Neuron (in vitro differentiated cells): ENCODE results near the gene VIPR2.
"Not testable (repeated sequence)": the region's sequence is repeated elsewhere in the genome, so short reads cannot be mapped to it uniquely, and the experiment has no call there.

Source experiments
- H2AFZ ChIP-seq: one replicate; pipeline ENCODE4 v1.6.1; 2013; ENCODE audit warnings: low read depth, mild to moderate bottlenecking, inconsistent platforms, low read length, moderate library complexity
- H3K27me3 ChIP-seq: one replicate; pipeline ENCODE4 v1.6.1; 2013; ENCODE audit warnings: low read length; ENCODE audit not compliant: insufficient read depth
- H3K36me3 ChIP-seq: one replicate; pipeline ENCODE4 v1.6.1; 2013; ENCODE audit warnings: low read length; ENCODE audit not compliant: insufficient read depth
- H3K4me1 ChIP-seq: one replicate; pipeline ENCODE4 v1.6.1; 2013; ENCODE audit warnings: low read length; ENCODE audit not compliant: insufficient read depth
- H3K4me3 ChIP-seq: 2 replicates; pipeline ENCODE4 v1.5.1; 2013; ENCODE audit warnings: mild to moderate bottlenecking, low read length, moderate library complexity
- H3K9me3 ChIP-seq: one replicate; pipeline ENCODE4 v1.6.1; 2013; ENCODE audit warnings: low read length

Gene VIPR2

DNA sequence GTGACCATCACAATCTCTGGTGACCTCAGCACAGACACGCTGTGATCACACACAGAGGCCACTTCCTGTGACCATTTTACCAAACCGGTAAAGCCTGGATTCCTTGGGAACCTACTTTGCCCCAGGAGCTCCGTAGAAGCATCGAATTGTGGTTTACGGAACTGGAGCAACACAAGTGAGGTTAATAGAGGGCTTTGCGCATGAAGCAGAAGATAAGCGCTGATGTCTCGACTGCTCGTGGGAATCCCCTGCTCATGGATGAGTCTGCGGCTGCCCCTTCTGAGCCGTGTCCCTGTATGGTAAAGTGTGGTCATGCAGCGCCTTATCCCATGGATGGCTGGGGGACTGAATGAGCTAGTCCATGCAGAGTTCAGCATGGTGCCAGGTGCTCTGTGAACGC, 53.6 kb downstream of the VIPR2 start:
- H3K27me3 ChIP-seq = peaks cover 5% of the 10 kb centered on the region
- no peaks in the 10 kb centered on the region for H3K4me1 ChIP-seq
- no peak overlapping the region for H2AFZ ChIP-seq
- no peak overlapping the region for H3K4me3 ChIP-seq
- H3K9me3 ChIP-seq = no peaks in the 10 kb centered on the region
- H3K36me3 ChIP-seq = no peaks in the 10 kb centered on the region

DNA sequence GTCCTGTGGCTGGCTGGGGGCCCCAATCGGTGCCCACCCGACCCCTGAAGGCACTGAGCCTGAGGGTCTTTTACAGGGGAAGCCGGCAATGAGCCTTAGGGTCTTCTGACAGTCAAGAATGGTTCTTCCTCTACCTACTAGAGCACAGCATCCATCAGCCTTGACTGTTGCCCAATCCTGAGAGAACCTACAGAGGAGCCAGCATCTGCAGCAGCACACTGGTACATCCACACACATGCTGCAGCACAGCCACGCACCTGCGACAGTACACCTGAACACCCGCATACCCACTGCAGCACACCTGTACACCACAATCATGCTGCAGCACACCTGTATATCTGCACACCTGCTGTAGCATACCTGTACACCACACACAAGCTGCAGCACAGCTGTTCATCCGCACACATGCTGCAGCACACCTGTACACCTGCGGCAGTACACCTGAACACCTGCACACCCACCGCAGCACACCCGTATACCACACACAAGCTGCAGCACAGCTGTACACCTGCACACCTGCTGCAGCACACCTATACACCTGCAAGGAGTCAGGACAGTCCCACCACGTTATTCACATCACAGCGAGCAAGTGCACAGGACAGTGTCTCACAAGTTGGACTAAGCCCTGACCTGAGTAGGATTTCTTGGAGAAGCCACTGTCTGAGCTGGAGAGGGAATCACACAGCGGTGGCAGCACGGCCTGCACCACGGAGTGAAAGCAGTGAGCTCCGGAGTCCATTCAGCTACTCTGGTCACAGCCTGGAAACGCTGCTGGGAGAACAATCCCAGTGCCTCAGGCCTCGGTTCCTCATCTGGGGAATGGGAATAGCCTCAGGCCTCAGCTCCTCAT, 56.4 kb downstream of the VIPR2 start:
- Histone ChIP-seq H3K4me3 (no peak overlapping the region), H3K27me3 (peaks cover 4% of the 10 kb centered on the region), H2AFZ (no peak overlapping the region), H3K9me3 (no peaks in the 10 kb centered on the region), H3K4me1 (no peaks in the 10 kb centered on the region), H3K36me3 (no peaks in the 10 kb centered on the region)

DNA sequence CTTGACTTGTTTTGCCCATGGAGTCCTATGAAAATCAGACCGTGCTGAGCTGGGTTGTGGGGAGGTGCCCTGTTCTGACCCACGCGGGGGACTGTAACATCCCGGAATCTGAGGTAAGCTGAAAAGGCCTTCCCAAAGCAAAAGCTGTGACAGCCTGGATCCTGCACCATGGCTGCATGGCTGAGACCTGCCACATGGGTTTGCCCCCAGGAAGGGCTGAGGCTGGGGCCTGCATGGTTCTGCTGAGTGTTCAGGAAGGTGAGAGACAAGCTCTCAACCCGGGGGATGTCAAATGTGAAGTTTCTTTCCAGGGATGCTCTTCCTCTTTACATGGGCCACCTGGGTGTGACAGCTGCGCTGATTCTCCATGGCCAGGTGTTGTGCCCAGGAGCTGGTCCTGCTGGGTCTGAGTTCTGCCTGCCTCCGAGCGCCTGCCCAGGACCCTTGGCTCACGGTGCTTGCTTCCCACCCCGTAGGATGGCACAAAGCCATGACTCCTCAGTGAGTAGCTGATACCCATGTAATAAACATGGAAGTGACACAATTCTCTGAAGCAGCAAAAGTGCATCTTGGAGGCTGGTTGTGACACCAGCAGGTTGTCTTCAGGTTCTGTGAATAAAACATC, 58.3 kb downstream of the VIPR2 start:
- Histone ChIP-seq H3K27me3 (peaks cover 4% of the 10 kb centered on the region), H2AFZ (no peak overlapping the region), H3K4me1 (no peaks in the 10 kb centered on the region), H3K4me3 (no peak overlapping the region), H3K36me3 (no peaks in the 10 kb centered on the region), H3K9me3 (no peaks in the 10 kb centered on the region)

DNA sequence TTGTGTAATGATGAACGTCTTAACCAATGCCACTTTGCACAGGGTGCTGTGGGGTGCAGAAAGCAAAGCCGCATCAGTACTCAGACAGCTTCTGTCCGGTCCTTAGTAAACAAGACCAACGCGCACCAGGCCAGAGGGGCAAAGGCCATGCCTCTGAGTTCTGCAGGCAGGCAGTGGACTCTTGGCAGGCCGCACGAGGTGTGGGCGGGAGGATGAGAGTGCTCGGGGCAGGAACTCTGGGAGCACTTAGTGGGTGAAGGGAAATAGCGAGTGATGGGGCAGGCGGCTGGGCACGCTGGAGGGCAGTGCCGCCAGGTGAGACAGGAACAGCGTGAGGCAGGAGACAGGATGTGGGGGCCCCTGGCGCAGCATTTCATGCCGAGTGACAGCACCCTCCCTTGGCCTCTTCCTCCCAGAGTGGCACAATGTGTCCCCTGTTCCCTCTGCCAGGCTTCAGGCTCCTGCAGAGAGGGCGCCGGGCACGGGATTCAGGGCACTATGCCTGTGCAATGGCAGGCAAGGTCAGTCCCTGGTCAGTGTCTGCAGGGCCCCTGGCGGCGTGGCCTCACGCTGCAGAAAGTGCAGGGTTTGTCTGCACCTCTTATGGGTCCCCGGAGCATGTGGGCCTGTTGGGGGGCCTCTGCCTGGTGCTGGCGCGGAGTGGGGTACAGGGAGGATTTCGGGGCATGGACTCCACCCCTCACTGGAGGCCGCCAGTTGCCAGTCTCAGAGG, 60.4 kb downstream of the VIPR2 start:
- no peak overlapping the region for H3K4me3 ChIP-seq
- H3K36me3 ChIP-seq = no peaks in the 10 kb centered on the region
- peaks cover 4% of the 10 kb centered on the region for H3K27me3 ChIP-seq

DNA sequence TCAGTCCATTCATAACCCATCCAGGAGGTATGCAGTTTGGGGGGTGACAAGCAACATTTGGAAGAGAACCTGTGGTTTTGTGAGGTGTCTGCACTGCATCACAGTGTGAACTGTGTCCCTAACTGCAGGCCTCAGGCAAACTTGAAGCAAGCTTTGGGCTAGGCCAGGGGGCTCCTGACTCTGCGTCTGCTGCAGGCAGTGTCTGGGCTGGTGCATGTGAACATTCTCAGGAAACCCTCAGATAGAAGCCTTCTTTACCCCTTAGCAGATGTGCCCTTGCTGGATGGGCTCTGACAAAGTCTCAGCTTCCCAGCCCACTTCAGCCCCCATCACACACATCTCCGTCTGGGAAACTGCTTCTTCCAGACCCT, 61.0 kb downstream of the VIPR2 start:
- H3K27me3 ChIP-seq = peaks cover 4% of the 10 kb centered on the region
- H3K36me3 ChIP-seq = no peaks in the 10 kb centered on the region
- no peak overlapping the region for H3K4me3 ChIP-seq
- no peaks in the 10 kb centered on the region for H3K4me1 ChIP-seq
- H2AFZ ChIP-seq = no peak overlapping the region
- no peaks in the 10 kb centered on the region for H3K9me3 ChIP-seq

More for the DNA sequence above, 60.4 kb downstream of the VIPR2 start:
- Histone ChIP-seq H3K9me3 (no peaks in the 10 kb centered on the region), H2AFZ (no peak overlapping the region), H3K4me1 (no peaks in the 10 kb centered on the region)

DNA sequence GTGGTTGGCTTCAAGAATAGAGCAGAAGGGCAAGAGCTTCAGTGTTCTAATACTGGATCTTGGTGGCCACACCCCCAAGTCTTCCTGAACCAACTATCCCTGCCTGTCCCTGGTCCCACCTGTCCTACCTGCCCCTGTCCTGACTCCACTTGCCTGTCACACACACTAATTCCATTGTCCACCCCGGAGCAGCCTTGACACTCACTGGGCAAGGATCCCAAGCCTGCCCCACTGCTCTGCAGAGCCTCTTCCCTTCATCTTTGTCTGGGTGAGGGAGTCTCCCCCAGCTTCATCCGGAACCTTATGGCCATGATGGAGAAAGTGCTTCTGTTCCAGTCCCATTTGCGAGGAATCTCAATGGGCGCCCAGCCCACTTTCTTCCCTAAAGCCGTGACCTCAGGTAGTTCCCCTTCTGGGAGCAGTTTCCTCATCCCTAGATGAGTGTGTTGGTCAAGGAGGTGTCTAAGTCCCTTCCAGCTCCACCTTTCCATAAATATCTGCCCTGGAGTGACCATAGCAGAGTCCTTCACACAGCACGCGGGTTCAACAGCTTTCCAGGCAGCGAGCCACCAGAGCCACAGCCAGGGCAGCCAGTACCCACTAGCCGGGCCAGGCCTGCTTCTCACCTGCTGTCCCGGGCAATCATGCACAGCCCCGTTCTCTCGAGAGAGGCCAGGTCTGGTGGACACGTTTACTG, 61.5 kb downstream of the VIPR2 start:
- Histone ChIP-seq H2AFZ (no peak overlapping the region), H3K36me3 (no peaks in the 10 kb centered on the region), H3K4me3 (no peak overlapping the region), H3K27me3 (peaks cover 4% of the 10 kb centered on the region), H3K4me1 (no peaks in the 10 kb centered on the region), H3K9me3 (no peaks in the 10 kb centered on the region)

DNA sequence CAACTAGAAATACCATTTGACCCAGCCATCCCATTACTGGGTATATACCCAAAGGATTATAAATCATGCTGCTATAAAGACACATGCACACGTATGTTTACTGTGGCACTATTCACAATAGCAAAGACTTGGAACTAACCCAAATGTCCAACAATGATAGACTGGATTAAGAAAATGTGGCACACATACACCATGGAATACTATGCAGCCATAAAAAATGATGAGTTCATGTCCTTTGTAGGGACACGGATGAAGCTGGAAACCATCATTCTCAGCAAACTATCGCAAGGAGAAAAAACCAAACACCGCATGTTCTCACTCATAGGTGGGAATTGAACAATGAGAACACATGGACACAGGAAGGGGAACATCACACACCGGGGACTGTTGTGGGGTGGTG, 62.6 kb downstream of the VIPR2 start:
- H3K4me1 ChIP-seq, H3K4me3 ChIP-seq, H3K27me3 ChIP-seq, H3K9me3 ChIP-seq, H3K36me3 ChIP-seq, H2AFZ ChIP-seq: not testable (repeated sequence)

DNA sequence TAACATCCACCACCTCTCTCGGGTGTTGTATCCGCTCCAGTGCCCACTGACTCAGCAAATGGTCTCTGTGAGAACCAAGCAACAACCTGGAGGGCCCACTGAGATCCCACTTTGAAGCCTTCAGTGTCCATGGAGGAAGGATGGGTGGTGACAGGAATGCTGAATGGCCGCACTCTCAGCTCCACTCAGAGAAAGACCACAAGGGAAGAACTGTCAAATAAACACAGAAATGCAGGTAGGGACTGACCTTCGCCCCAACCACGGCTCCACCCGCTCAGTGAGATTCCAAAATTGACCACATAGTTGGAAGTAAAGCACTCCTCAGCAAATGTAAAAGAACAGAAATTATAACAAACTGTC, 65.8 kb downstream of the VIPR2 start:
- H3K36me3 ChIP-seq = no peaks in the 10 kb centered on the region
- no peaks in the 10 kb centered on the region for H3K4me1 ChIP-seq
- H3K9me3 ChIP-seq = no peaks in the 10 kb centered on the region
- no peak overlapping the region for H3K4me3 ChIP-seq
- H2AFZ ChIP-seq = no peak overlapping the region
- H3K27me3 ChIP-seq = no peaks in the 10 kb centered on the region

DNA sequence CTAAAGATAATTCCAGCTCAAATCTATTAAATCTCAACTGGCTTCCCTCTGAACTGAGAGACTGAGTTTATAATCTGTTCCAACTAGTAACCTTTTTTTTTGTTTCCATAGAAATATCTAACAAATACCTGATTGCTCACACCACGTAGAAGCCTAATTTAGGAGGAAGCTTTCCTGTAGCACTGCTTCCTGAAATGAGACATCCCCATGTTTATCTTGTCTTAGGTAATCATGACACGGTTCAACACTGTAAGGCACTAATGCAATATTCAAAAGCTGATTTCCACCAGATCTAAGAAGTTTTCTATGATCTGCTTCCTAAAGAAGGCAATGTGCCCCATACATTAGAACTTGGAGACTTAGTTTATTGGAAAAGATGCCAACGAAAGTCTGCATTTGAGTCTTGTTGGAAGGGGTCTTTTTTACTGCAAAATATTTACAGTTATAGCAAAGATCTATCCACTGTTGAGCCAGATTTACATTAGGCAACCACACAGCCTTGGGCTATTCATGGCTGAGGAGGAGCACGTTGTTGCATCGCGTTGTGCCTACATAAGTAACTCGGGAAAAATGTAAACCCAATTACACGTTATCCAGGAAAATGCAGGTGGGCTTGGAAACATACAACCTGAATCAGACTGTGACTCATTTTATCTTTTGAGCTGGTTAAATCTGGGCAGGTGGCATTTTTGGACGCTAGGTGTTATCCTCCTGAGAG, 66.3 kb downstream of the VIPR2 start:
- Histone ChIP-seq H3K4me1 (no peaks in the 10 kb centered on the region), H3K9me3 (no peaks in the 10 kb centered on the region), H3K36me3 (no peaks in the 10 kb centered on the region), H3K27me3 (no peaks in the 10 kb centered on the region), H2AFZ (no peak overlapping the region), H3K4me3 (no peak overlapping the region)

DNA sequence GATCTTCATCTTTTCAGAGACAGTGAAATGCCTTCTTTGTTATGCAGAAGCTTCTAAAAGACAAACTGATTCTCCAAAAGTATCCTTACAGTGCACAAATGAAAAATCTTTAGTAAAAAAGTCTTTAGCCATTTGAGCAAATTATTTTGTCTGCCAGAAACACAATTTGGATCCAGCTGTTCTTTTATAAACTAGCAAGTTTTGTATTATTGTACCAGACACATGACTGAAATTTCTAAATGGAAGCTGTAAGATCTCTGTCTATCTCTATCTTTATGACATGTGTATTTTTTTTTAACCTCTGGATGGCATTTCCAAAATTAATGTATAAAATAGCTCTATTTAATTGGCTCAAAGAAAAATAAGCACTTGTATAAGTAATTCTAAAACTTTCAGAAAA, 68.3 kb downstream of the VIPR2 start:
- Histone ChIP-seq H3K27me3 (no peaks in the 10 kb centered on the region), H3K9me3 (no peaks in the 10 kb centered on the region), H2AFZ (no peak overlapping the region), H3K4me1 (no peaks in the 10 kb centered on the region), H3K4me3 (no peak overlapping the region), H3K36me3 (no peaks in the 10 kb centered on the region)

DNA sequence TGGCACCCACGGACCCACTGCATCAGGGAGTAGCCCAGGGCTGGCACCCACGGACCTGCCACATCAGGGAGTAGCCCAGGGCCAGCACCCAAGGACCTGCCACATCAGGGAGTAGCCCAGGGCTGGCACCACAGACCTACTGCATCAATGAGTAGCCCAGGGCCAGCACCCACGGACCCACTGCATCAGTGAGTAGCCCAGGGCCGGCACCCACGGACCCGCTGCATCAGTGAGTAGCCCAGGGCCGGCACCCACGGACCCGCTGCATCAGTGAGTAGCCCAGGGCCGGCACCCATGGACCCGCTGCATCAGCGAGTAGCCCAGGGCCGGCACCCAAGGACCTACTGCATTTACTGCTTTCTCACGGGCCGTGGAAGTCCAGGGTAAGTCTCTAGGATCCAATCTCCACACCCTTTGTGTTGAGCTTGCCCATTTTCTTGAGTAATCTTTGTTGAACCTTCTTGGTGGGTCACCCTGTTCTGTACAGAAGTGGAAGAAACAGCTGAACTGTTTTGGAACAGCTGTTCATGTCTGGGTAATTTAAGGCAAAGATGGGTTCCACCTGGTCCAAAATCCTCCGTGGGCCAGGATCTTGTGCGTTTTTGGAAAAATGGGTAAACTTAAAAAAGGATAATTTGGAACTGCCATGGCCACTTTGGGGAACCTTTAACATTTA, 69.0 kb downstream of the VIPR2 start:
- no peak overlapping the region for H3K4me3 ChIP-seq
- H3K9me3 ChIP-seq = no peaks in the 10 kb centered on the region
- no peak overlapping the region for H2AFZ ChIP-seq
- H3K36me3 ChIP-seq = no peaks in the 10 kb centered on the region
- no peaks in the 10 kb centered on the region for H3K27me3 ChIP-seq
- no peaks in the 10 kb centered on the region for H3K4me1 ChIP-seq

DNA sequence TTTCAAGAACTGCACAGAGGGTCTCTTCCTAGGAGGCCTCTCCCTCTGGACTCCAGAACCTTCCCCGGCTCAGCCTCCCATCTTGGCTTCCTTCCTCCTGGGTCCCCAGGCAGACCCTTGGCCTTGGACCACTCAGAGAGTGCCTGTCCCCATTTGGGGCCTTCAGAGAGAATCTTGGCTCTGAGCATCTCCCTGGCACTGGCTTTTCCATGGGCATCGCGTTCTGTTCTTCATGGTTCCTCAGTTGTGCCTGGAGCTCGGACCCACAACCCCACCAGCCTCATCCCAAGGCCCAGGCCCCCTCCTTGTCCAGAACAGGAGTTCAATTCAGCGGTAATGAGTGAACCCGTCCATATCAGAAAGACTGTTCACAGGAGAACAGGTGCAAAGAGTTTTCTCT, 73.4 kb downstream of the VIPR2 start:
- Histone ChIP-seq H3K27me3 (peaks cover 10% of the 10 kb centered on the region), H3K9me3 (no peaks in the 10 kb centered on the region), H2AFZ (no peak overlapping the region), H3K4me3 (no peak overlapping the region), H3K4me1 (no peaks in the 10 kb centered on the region), H3K36me3 (no peaks in the 10 kb centered on the region)
